Limb (tissue), 2 donors: ENCODE data around the gene PRDM11.
A peak's percentile ranks its signal among the peaks of the same experiment; 100 is the strongest.
"Not testable (repeated sequence)": the region's sequence is repeated elsewhere in the genome, so short reads cannot be mapped to it uniquely, and the experiment has no call there.

ENCODE experiments used
- DNase-seq, 2 donors: peaks; one replicate each; pipeline ENCODE4 v3.0.0-alpha.2; 2016; ENCODE audit errors: extremely low spot score in 2 of 2

Gene PRDM11

DNA sequence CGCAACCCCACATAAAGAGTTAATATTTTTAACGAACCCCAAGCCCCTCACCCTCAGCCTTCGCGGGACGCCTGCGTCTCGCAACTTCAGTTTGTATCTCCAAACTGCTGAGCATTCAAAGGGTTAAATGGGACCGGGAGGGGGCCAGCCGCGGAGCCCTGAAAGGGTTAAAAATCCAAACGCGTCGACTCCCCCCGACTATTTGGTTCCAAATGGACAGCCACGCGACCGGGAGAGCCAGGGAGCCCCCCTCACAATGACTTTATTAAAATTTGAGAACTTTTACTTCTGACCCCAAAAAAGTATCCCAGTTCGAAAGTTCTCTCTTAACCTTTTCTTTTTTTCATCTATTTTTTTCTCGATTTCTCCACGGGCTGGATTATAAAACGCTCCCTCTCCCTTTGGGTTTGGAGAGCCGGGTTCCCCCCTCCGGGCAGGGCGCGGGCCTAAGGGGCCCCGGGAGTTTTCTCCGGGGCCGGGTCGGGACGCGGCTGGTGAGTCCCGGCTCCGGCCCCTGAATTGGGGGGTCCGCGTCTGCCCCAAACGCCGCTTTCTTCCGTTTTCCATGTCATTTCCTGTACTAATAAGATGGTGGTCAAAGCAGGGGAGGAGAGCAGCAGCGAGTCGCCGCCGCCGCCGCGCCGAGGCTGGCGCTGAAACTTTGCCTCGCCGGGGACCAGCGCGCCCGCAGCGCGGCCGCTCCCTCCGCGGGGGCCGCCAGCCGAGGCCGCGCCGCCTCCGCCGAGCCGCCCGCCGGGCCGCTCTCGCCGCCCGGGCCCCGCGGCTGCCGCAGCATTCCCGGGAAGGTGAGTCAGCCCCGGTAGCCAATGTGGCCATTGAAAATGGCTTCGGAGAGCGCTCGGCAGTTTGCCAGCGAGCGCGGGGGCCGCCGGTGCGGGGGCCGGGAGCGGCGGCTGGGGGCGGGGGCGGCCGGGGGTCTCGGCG lies at the start of gene PRDM11:
Gene PRDM11, plus strand, starts transcription at position 568 of the 945 bp plus-strand sequence. CDS start 35,128 bp downstream, outside the sequence.
- peak; percentile 71 to 83 for DNase-seq

GRCh38 chr11:45097721-45098493 lies 48.5 kb upstream of the PRDM11 start:
- DNase-seq = peak; percentile 53 to 86

GRCh38 chr11:45098929-45099328 lies 47.5 kb upstream of the PRDM11 start:
- peak in 1 of 2 donors; percentile 2 for DNase-seq

- peak in 1 of 2 donors; percentile 12 for DNase-seq
Measured at GRCh38 chr11:45100339-45100738, 46.1 kb upstream of the PRDM11 start.

GRCh38 chr11:45102361-45102809 lies 44.1 kb upstream of the PRDM11 start:
- peak in 1 of 2 donors; percentile 32 for DNase-seq

DNA sequence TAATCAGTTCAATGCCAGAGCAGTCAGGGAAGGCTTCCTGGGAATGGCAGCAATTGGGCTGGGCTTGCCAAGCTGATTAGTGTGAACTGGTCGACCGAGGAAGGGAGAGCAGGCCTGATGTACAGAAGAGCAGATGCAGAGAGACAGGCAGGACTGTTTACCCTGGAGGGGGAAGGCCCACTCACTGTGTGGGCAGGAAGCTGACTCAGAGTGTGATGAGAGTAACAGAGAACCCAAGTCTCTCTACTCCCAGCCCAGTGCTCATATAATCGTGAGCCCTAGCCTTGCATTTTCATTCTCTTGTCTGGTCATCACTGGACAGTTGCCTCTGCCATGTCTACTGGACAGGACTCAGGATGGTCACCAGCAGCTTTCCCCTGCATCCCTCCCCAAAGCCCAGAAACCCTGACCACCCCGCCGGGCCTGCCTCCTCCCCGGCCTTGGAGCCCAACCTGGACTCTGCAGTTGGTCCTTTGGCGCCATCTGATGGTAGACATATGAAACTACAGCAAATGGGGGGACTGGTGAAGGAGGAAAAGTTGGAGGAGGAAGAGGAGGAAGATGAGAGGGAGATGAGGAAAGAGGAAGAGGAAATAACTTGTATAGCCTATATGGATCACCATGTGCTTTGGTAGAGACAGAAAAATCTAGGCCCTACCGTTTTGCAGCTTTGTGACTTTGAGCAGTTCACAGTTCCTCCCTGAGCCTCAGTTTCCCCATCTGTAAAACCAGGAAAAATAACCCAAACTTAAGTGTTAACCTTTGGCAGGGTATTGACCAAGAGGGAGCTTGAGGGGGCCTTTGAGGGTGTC lies 43.4 kb upstream of the PRDM11 start:
- DNase-seq = peak; percentile 55 to 76

DNA sequence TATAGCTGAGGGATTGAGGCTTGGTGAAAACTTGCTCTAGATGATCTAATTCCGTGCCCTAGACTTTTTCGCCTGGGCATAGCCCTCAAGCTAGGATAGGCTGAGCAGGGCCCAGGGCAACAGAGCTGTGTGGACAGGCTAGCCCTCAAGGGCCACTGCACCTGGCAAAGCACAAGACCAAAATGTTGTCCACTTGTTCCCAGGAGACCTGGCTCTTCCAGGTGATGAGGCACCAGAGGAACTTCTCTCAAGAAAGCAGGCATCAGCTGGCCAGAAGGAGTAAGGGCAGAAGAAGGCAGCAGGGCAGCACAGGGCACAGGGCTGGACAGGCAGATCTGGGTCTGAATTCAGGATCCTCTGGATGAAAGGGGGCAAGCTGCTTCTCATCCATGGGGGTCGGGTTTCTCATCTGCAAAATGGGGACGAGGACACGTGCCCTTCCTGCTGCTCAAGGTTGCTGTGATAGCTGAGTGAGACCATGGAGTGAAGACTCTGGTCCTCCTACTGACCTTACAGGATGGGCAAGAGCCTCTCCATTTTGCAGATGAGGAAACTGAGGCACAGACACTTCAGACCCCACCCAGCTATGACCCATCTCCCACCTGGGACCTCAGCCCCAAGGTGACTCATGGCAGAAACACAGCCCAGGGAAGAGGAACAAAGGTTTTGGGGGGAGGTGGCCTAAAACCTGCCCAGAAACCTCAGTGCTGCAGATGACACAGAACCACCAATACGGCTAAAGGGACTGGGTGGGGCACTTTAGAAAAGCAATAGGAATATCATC lies 42.2 kb upstream of the PRDM11 start:
- peak in 1 of 2 donors; percentile 25 for DNase-seq

DNA sequence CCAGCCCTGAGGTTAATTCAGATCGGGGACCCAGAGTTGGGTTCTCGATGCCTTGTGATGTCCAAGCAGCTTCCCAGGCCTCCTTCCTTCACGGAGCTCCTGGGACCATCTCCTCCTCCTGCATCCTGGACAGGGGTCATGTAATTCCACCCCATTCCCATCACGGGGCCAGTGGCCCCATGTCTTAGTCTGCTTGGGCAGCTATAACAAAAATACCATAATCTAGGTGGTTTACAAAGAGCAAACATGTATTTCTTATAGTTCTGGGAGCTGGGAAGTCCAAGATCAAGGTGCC lies 41.7 kb upstream of the PRDM11 start:
- no peak for DNase-seq

GRCh38 chr11:45105233-45105983 lies 41.0 kb upstream of the PRDM11 start:
- peak; percentile 80 to 89 for DNase-seq

GRCh38 chr11:45105984-45106375 lies 40.5 kb upstream of the PRDM11 start:
- peak in 1 of 2 donors; percentile 32 for DNase-seq

DNA sequence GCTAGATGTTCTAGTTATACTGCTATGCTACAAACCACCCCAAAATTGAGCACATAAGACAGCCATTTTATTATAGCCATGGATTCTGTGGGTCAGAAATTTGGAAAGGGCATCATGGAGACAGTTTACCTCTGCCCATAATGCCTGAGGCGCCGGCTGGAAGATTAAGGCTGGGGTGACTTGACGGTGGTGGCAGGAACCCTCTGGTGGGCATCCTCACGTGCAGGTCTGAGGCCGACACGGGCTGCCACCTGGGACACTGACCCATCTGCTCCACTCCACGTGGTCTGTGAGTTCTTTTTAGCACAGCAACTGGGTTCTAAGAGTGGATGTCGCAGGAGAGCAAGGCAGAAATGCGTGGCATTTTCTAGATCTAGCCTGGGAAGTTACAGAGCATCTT lies 40.0 kb upstream of the PRDM11 start:
- peak in 1 of 2 donors; percentile 29 for DNase-seq

DNA sequence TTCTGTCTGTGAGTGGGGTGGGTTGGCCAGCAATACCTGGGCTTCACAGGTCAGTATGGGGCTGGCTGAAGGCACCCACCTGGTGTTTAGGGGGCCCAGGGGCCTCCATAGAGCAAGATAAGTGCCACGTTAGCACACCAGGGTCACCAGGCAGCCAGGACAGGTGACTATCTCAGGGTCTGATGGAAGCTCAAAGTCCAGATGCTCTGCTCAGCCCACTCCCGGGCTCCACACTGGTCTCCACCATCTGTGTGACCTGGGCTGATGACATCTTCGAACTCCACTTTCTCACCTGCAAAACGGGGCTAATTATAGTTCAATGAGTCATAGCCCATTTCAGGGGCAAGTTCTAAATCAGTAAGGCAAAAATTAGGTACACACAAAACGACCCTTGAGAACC lies 39.4 kb upstream of the PRDM11 start:
- peak in 1 of 2 donors; percentile 19 for DNase-seq

GRCh38 chr11:45108070-45109064 lies 38.1 kb upstream of the PRDM11 start:
- peak in 1 of 2 donors; percentile 33 for DNase-seq

- peak in 1 of 2 donors; percentile 7 for DNase-seq
Measured at GRCh38 chr11:45109400-45109799, 37.0 kb upstream of the PRDM11 start.

GRCh38 chr11:45110562-45110961 lies 35.9 kb upstream of the PRDM11 start:
- DNase-seq = peak; percentile 57 to 82

GRCh38 chr11:45113807-45114206 lies 32.6 kb upstream of the PRDM11 start:
- no peak for DNase-seq

- DNase-seq = not testable (repeated sequence)
Measured at GRCh38 chr11:45127836-45128235, 18.6 kb upstream of the PRDM11 start.

- DNase-seq = no peak
Measured at GRCh38 chr11:45133878-45134277, 12.6 kb upstream of the PRDM11 start.

GRCh38 chr11:45141171-45141570 lies 5.3 kb upstream of the PRDM11 start:
- no peak for DNase-seq
